Adrenal gland (tissue), 5 donors: ENCODE results near the gene RESF1.

ENCODE experiments used
- POLR2A ChIP-seq, 2 donors: fragments of 450-650 bp; IDR thresholded peaks; one replicate each; pipeline ENCODE4 v1.6.1; 2017; ENCODE audit warnings: antibody characterized with exemption in 2 of 2, mild to moderate bottlenecking in 2 of 2, moderate library complexity in 1 of 2
- TF ChIP-seq, protein P1 (sequence below), 6 experiments: fragments of 450-650 bp in 4 of 6; fragments of 200-600 bp in 2 of 6; sonication (generic) in 1 of 6; IDR thresholded peaks; 1 replicate in 5 of 6; 2 replicates in 1 of 6; pipeline versions ENCODE4 v1.5.1 to v1.8.0; 2016 to 2021; ENCODE audit warnings: antibody characterized with exemption in 6 of 6, mild to moderate bottlenecking in 2 of 6, moderate library complexity in 1 of 6
- donor health status: DM: no; HTN: no; CAD: no.

- TF ChIP-seq, protein P1, sequence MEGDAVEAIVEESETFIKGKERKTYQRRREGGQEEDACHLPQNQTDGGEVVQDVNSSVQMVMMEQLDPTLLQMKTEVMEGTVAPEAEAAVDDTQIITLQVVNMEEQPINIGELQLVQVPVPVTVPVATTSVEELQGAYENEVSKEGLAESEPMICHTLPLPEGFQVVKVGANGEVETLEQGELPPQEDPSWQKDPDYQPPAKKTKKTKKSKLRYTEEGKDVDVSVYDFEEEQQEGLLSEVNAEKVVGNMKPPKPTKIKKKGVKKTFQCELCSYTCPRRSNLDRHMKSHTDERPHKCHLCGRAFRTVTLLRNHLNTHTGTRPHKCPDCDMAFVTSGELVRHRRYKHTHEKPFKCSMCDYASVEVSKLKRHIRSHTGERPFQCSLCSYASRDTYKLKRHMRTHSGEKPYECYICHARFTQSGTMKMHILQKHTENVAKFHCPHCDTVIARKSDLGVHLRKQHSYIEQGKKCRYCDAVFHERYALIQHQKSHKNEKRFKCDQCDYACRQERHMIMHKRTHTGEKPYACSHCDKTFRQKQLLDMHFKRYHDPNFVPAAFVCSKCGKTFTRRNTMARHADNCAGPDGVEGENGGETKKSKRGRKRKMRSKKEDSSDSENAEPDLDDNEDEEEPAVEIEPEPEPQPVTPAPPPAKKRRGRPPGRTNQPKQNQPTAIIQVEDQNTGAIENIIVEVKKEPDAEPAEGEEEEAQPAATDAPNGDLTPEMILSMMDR (IDR thresholded peaks at IDR 0.05): no peak
- no peak for TF ChIP-seq POLR2A (IDR thresholded peaks at IDR 0.05)
Observed at GRCh38 chr12:31944299-31944698, 14.9 kb upstream of the RESF1 start.
